ENCODE data around the gene TMC2. TPM values are rescaled to one million over a fixed set of nuclear protein-coding genes. Genes with fewer than 3 reads are reported as not detected.
"Not testable (repeated sequence)": the region's sequence is repeated elsewhere in the genome, so short reads cannot be mapped to it uniquely, and the experiment has no call there.

Gene TMC2
- polyA plus RNA-seq (2012; rRNA removed), result not detected in 2 replicates
- polyA plus RNA-seq (2012; cell fraction: cytosol; rRNA removed), result not detected in 2 replicates
- not detected in 2 replicates for polyA plus RNA-seq (2012; cell fraction: nucleus; rRNA removed)

- no peak within 1 kb of the TSS for H3K4me3 ChIP-seq (ENCODE audit: low read depth in 2 of 2, low read length in 1 of 2)
- H3K36me3 ChIP-seq (replicated peaks in 1 of 2; ENCODE audit: control insufficient read depth in 1 of 2, insufficient read depth in 2 of 2, low read length in 1 of 2), result no peaks in the 10 kb centered on the region
- no peaks in the 10 kb centered on the region for H3K9me2 ChIP-seq
- H3K4me1 ChIP-seq (ENCODE audit: control insufficient read depth in 1 of 2, insufficient read depth in 2 of 2, low read depth in 1 of 2, low read length in 1 of 2), result no peaks in the 10 kb centered on the region
- no peak within 1 kb of the TSS for H2AFZ ChIP-seq (ENCODE audit: low read depth)
- no peaks in the 10 kb centered on the region for H3K9me3 ChIP-seq
- 66% methylated on average over 12 of the region's 13 CpGs for WGBS (ENCODE audit: low lambda C conversion rate)
- TF ChIP-seq USF2 (IDR thresholded peaks at IDR 0.05; ENCODE audit: borderline replicate concordance, low read depth, low read length) (no peak), TAF1 (IDR thresholded peaks at IDR 0.05; ENCODE audit: borderline replicate concordance, low read depth, low read length) (no peak), TEAD4 (IDR thresholded peaks at IDR 0.05; ENCODE audit: borderline replicate concordance, insufficient read depth) (no peak)
- H3K4me2 ChIP-seq, result no peak within 1 kb of the TSS
- no peaks in the 10 kb centered on the region for H4K20me1 ChIP-seq (ENCODE audit: insufficient read depth)
- H3K27ac ChIP-seq (ENCODE audit: low read depth in 2 of 2, low read length in 1 of 2), result no peak within 1 kb of the TSS
- peaks cover 13% of the 10 kb centered on the region; the same call in 1 of the 2 replicates for H3K27me3 ChIP-seq (ENCODE audit: insufficient read depth)
- POLR2A ChIA-PET, result no interaction called here
- no peak for DNase-seq
- CTCF ChIA-PET, result interaction anchor here (1.9 to 4.4 kb wide), 2 partner anchors 12 to 15 kb away, joined by 8 to 16 read pairs; no protein-coding TSS in a partner anchor
- no peaks in the 10 kb centered on the region for H3K79me2 ChIP-seq (ENCODE audit: insufficient read depth)
- H3F3A ChIP-seq (replicated peaks; ENCODE audit: insufficient read depth), result no peaks in the 10 kb centered on the region
- no peak within 1 kb of the TSS for H3K9ac ChIP-seq
These were observed at the start of gene TMC2 for GRCh38 chr20:2536560-2536986. TSS of gene TMC2 (plus strand) at chr20:2536573. CDS start at chr20:2536622, 49 bp downstream.

- Histone ChIP-seq H3K79me2 (ENCODE audit: insufficient read depth) (peaks cover 58% of the 10 kb centered on the region), H3K36me3 (replicated peaks in 1 of 2; ENCODE audit: control insufficient read depth in 1 of 2, insufficient read depth in 2 of 2, low read length in 1 of 2) (peaks cover 0 to 23% of the 10 kb centered on the region in 2 experiments)
- H4K20me1 ChIP-seq (ENCODE audit: insufficient read depth); H3K4me2 ChIP-seq; H3K9me3 ChIP-seq; DNase-seq; POLR2A ChIA-PET; H2AFZ ChIP-seq (ENCODE audit: low read depth); H3F3A ChIP-seq (replicated peaks; ENCODE audit: insufficient read depth); H3K4me3 ChIP-seq (ENCODE audit: low read depth in 2 of 2, low read length in 1 of 2); H3K9me2 ChIP-seq; H3K27me3 ChIP-seq (ENCODE audit: insufficient read depth); CTCF ChIA-PET; H3K9ac ChIP-seq; H3K27ac ChIP-seq (ENCODE audit: low read depth in 2 of 2, low read length in 1 of 2); H3K4me1 ChIP-seq (ENCODE audit: control insufficient read depth in 1 of 2, insufficient read depth in 2 of 2, low read depth in 1 of 2, low read length in 1 of 2): not testable (repeated sequence)
- 92% methylated on average over 2 of the region's 2 CpGs for WGBS (ENCODE audit: low lambda C conversion rate)
These were observed 33.5 kb upstream of the TMC2 start for GRCh38 chr20:2502808-2503384.

- POLR2A ChIA-PET; H3K4me3 ChIP-seq (ENCODE audit: low read depth in 2 of 2, low read length in 1 of 2); H3K4me2 ChIP-seq; H2AFZ ChIP-seq (ENCODE audit: low read depth); H4K20me1 ChIP-seq (ENCODE audit: insufficient read depth); H3F3A ChIP-seq (replicated peaks; ENCODE audit: insufficient read depth); H3K27ac ChIP-seq (ENCODE audit: low read depth in 2 of 2, low read length in 1 of 2); H3K9me2 ChIP-seq; H3K9ac ChIP-seq; H3K27me3 ChIP-seq (ENCODE audit: insufficient read depth); H3K9me3 ChIP-seq; DNase-seq; CTCF ChIA-PET: not testable (repeated sequence)
- H3K4me1 ChIP-seq (ENCODE audit: control insufficient read depth in 1 of 2, insufficient read depth in 2 of 2, low read depth in 1 of 2, low read length in 1 of 2), result peaks cover 2 to 12% of the 10 kb centered on the region in 2 experiments; a peak in 2 of 4 replicates
- WGBS (ENCODE audit: low lambda C conversion rate), result 97% methylated on average over 2 of the region's 2 CpGs
- peaks cover 60% of the 10 kb centered on the region for H3K79me2 ChIP-seq (ENCODE audit: insufficient read depth)
- H3K36me3 ChIP-seq (replicated peaks in 1 of 2; ENCODE audit: control insufficient read depth in 1 of 2, insufficient read depth in 2 of 2, low read length in 1 of 2), result peaks cover 0 to 11% of the 10 kb centered on the region in 2 experiments
These were observed 31.6 kb upstream of the TMC2 start for GRCh38 chr20:2504803-2505202.

GRCh38 chr20:2506426-2506825 is 29.9 kb upstream of the TMC2 start:
- H3K9ac ChIP-seq; H3F3A ChIP-seq (replicated peaks; ENCODE audit: insufficient read depth); H3K9me3 ChIP-seq; DNase-seq; H3K27ac ChIP-seq (ENCODE audit: low read depth in 2 of 2, low read length in 1 of 2); H4K20me1 ChIP-seq (ENCODE audit: insufficient read depth); H3K27me3 ChIP-seq (ENCODE audit: insufficient read depth); POLR2A ChIA-PET; H3K9me2 ChIP-seq; CTCF ChIA-PET; H2AFZ ChIP-seq (ENCODE audit: low read depth); H3K4me3 ChIP-seq (ENCODE audit: low read depth in 2 of 2, low read length in 1 of 2); H3K36me3 ChIP-seq (replicated peaks in 1 of 2; ENCODE audit: control insufficient read depth in 1 of 2, insufficient read depth in 2 of 2, low read length in 1 of 2); H3K4me2 ChIP-seq: not testable (repeated sequence)
- H3K79me2 ChIP-seq (ENCODE audit: insufficient read depth), result peaks cover 53% of the 10 kb centered on the region
- H3K4me1 ChIP-seq (ENCODE audit: control insufficient read depth in 1 of 2, insufficient read depth in 2 of 2, low read depth in 1 of 2, low read length in 1 of 2), result peaks cover 2 to 12% of the 10 kb centered on the region in 2 experiments; a peak in 2 of 4 replicates
- WGBS (ENCODE audit: low lambda C conversion rate), result 93% methylated on average over 3 of the region's 5 CpGs
